Osteocyte (in vitro differentiated cells): Measurements from ENCODE around the gene SMURF1. TPM values are rescaled to one million over a fixed set of nuclear protein-coding genes. Genes with fewer than 3 reads are reported as not detected.

Experiments
- DNase-seq: peaks from one replicate; pipeline ENCODE4 v3.0.0; 2021; ENCODE audit warnings: mixed read lengths; ENCODE audit not compliant: unreplicated experiment; ENCODE audit errors: extremely low spot score
- H3K27ac Mint-ChIP-seq: one replicate; pipeline ENCODE4 v1.8.0; 2021; ENCODE audit warnings: mild to moderate bottlenecking, mixed read lengths; ENCODE audit not compliant: unreplicated experiment
- H3K27me3 Mint-ChIP-seq: one replicate; pipeline ENCODE4 v1.8.0; 2021; ENCODE audit warnings: mixed read lengths; ENCODE audit not compliant: unreplicated experiment
- H3K36me3 Mint-ChIP-seq: one replicate; pipeline ENCODE4 v1.8.0; 2021; ENCODE audit warnings: mixed read lengths; ENCODE audit not compliant: unreplicated experiment
- H3K4me1 Mint-ChIP-seq: one replicate; pipeline ENCODE4 v1.8.0; 2021; ENCODE audit warnings: mixed read lengths; ENCODE audit not compliant: unreplicated experiment
- H3K4me3 Mint-ChIP-seq: one replicate; pipeline ENCODE4 v1.8.0; 2021; ENCODE audit warnings: mild to moderate bottlenecking, moderate library complexity, mixed read lengths; ENCODE audit not compliant: unreplicated experiment
- H3K9me3 Mint-ChIP-seq: one replicate; pipeline ENCODE4 v1.8.0; 2021; ENCODE audit warnings: mixed read lengths; ENCODE audit not compliant: unreplicated experiment
- total RNA-seq: library from RNA; stranded (reverse); gene quantifications from 2 replicates; pipeline ENCODE4 v1.2.1, GENCODE V29; 2021
- TF ChIP-seq, protein P1 (sequence below): fragments of 200-600 bp; sonication (generic); IDR thresholded peaks from 2 replicates; pipeline ENCODE4 v1.5.0; 2021; ENCODE audit warnings: antibody characterized with exemption, mild to moderate bottlenecking, moderate library complexity

SMURF1 gene
- total RNA-seq, 1 donor from 2014 or later: 24.1 TPM

- no peak overlapping the region for H3K27ac Mint-ChIP-seq
These were observed 105.6 kb downstream of the SMURF1 start for GRCh38 chr7:99038086-99038855.

DNA sequence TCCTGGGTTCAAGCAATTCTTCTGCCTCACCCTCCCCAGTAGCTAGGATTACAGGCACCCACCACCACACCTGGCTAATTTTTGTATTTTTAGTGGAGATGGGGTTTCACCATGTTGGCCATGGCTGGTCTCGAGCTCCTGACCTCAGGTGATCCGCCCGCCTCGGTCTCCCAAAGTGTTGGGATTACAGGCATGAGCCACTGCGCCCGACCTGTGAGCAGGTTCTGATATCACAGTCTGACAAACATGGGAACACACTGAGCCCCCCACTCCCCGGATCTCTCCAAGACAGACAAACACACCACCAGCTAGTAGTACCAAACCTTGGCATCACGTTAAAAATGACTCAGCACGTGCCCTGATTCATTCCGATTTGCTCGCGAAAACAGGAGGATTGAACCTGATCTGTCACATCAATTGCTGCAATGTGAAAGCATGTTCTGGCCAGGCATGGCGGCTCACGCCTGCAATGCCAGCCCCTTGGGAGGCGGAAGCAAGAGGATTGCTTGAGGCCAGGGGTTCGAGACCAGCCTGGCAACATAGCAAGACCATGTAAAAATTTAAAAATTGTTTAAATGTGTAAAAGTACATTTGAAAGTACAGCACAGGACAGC, 106.5 kb downstream of the SMURF1 start:
- Mint-ChIP-seq H3K9me3 (no peaks in the 10 kb centered on the region), H3K4me1 (peaks cover 16% of the 10 kb centered on the region), H3K27me3 (no peaks in the 10 kb centered on the region), H3K4me3 (no peak overlapping the region), H3K36me3 (peaks cover 58% of the 10 kb centered on the region), H3K27ac (no peak overlapping the region)
- TF ChIP-seq, protein P1, sequence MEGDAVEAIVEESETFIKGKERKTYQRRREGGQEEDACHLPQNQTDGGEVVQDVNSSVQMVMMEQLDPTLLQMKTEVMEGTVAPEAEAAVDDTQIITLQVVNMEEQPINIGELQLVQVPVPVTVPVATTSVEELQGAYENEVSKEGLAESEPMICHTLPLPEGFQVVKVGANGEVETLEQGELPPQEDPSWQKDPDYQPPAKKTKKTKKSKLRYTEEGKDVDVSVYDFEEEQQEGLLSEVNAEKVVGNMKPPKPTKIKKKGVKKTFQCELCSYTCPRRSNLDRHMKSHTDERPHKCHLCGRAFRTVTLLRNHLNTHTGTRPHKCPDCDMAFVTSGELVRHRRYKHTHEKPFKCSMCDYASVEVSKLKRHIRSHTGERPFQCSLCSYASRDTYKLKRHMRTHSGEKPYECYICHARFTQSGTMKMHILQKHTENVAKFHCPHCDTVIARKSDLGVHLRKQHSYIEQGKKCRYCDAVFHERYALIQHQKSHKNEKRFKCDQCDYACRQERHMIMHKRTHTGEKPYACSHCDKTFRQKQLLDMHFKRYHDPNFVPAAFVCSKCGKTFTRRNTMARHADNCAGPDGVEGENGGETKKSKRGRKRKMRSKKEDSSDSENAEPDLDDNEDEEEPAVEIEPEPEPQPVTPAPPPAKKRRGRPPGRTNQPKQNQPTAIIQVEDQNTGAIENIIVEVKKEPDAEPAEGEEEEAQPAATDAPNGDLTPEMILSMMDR: no peak
- DNase-seq: no peak

More at GRCh38 chr7:99038086-99038855, 105.6 kb downstream of the SMURF1 start:
- H3K27me3 Mint-ChIP-seq: no peaks in the 10 kb centered on the region
- H3K36me3 Mint-ChIP-seq: peaks cover 59% of the 10 kb centered on the region
- TF ChIP-seq, protein P1: no peak
- peaks cover 24% of the 10 kb centered on the region for H3K4me1 Mint-ChIP-seq
- no peak overlapping the region for H3K4me3 Mint-ChIP-seq
- no peak for DNase-seq
- no peaks in the 10 kb centered on the region for H3K9me3 Mint-ChIP-seq

DNA sequence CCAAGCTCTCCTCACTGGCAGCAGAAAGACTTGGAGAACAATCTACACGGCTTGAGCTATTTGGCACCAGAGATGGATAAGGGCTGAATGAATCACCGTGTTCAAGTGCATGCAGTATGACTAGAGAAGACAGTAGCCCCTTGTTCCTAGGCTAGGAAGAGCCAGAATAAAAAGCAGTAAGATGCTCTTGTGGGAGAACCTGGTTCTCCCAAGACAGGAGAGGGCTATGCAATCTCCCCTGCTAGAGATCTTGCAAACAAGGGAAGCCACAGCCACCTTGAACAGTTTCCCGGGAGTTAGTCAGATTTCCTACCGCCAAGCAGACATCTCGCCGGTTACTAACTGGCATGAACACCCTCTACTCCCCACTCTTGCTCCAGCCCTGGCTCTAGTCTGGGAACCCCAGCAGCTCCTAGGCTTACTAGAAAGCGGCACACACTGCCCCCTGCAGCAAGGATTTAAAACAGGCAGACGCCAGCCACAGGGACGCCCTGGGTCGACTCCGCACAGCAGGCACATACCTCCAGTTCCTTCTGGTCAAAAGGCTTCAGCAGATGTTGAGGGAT, 107.3 kb downstream of the SMURF1 start:
- TF ChIP-seq, protein P1: peak; percentile 52
- Mint-ChIP-seq H3K9me3 (no peaks in the 10 kb centered on the region), H3K27ac (no peak overlapping the region), H3K27me3 (no peaks in the 10 kb centered on the region), H3K4me1 (peaks cover 14% of the 10 kb centered on the region), H3K4me3 (no peak overlapping the region), H3K36me3 (peaks cover 58% of the 10 kb centered on the region)
- no peak for DNase-seq

DNA sequence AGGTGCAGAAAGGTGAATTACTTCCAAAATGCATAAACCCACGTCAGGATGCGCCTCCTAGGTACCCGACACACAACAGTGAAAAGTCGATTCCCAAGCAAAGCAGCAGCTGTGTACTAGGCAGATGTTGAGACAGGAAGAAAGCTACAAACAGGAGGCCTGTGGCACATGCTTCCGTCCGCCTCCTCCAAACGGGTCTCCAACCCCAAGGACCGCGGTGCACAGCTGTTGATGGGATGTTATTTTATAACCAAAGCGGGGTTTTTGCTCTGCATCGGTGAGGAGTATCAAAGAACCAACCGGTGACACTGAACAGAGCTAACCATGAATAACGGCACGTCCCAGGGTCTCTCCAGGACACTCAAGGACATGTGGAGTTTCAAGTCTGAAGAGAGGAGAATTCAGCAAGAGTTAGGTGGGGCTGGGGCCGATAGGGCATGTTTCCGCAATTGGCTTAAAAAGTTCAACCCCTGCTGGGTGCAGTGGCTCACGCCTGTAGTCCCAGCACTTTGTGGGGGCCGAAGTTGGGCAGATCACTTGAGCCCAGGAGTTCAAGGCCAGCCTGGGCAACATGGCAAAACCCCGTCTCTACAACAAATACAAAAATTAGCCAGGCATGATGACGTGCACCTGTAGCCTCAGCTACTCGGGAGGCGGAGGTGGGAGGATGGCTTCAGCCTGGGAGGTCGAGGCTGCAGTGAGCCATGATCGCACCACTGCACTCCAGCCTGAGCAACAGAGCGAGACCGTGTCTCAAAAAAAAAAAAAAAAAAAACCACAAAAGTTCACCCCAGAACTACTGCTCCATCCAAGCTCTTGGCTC, 108.0 kb downstream of the SMURF1 start:
- no peaks in the 10 kb centered on the region for H3K9me3 Mint-ChIP-seq
- no peak for DNase-seq
- TF ChIP-seq, protein P1: no peak
- no peaks in the 10 kb centered on the region for H3K27me3 Mint-ChIP-seq
- H3K36me3 Mint-ChIP-seq: peaks cover 62% of the 10 kb centered on the region
- H3K4me3 Mint-ChIP-seq: no peak overlapping the region
- no peak overlapping the region for H3K27ac Mint-ChIP-seq
- peaks cover 19% of the 10 kb centered on the region for H3K4me1 Mint-ChIP-seq
